Activated CD8-positive, alpha-beta memory T cell treated with anti-CD3 and anti-CD28 coated beads for 24 hours (primary cell): Measurements from ENCODE around the gene UBAC2.
"Not testable (repeated sequence)": the region's sequence is repeated elsewhere in the genome, so short reads cannot be mapped to it uniquely, and the experiment has no call there.

ENCODE experiments used
- DNase-seq: peaks from one replicate; pipeline ENCODE4 v3.0.0-alpha.2; 2020

UBAC2 gene

DNA sequence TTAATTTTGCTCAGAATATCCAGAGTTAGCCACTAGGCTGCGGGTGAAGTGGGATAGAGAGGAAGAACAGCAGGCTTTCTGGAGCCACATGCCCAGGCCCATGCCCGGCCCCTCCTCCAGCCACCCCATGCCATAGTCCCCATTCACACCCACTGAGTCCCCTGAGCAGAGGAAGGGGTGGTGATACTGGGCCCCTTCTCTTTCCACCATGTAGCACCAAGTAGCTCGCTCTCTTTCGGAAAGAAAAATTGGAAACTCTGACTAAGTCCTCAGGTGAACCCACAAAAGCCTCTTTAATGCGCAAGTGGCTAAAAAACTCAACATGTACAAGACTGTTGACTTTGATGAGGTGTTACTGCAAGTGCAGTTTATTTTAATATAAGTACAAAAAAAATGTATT, 183.3 kb downstream of the UBAC2 start:
- DNase-seq, result no peak

DNA sequence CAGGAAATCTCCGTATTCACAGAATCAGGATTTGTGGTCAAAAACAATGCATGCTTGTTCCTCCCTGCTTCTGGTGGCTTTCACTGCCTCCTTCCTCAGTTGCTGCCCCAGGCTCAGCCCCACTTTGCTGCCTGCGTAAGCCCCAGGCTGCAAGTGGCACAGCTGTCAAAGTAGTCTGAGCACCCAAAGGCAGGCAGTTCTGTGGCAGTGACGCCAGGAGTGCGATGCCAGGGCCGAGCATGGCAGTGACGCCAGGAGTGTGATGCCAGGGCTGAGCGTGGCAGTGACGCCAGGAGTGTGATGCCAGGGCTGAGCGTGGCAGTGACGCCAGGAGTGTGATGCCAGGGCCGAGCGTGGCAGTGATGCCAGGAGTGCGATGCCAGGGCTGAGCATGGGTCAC, 183.8 kb downstream of the UBAC2 start:
- DNase-seq, result peak; percentile 69

DNA sequence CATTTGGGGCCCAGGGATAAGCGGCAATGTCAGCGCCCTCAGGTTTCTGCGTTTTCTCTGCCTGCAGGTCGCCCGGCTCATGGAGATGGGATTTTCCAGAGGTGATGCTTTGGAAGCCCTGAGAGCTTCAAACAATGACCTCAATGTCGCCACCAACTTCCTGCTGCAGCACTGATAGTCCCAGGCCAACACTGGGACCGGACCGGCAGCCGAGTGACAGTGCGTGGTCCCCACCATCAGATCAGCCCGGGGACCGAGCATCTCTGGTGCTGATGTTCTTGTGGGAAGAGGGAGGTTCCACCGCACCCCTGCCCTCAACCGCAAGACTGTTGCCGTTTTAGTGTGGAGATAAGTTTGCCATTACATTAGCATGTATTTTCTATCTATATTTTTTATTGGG, 184.5 kb downstream of the UBAC2 start:
- DNase-seq, result peak; percentile 55

DNA sequence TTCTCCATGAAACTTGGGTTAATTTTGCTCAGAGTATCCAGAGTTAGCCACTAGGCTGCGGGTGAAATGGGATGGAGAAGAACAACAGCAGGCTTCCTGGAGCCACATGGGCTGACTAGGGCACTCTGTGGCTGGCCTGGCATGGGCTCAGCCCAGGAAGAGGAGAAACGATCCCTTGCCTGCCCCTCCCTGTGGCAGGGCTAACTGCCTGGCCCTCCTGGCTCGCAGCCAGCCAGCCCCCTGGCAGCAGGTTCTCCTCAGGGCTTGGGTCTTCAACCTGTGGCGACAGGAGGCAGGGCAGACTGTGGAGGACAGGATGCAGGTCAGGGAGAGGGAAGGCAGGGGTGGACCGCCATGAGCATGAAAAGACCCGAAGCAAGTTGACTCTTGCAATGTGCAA, 185.3 kb downstream of the UBAC2 start:
- peak; percentile 57 for DNase-seq

DNA sequence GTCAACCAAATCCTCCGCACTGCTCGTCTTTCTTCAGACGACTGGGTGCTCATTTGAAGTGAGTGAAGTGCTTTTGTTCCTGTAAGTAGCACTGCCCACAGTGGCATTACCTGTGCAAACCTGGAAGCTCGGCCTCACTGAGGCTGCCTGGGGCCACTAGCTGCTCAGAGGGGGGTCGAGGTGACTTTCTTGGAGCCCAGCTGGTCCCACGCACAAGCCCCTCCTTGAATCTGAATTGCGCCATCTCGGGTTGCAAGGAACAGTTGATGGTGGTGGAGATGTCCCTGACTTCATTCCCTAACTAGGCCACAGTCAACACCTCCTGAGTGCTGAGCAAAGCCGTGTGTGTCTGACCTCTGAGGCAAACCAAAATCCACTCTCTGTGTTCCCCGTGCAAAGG, 185.8 kb downstream of the UBAC2 start:
- DNase-seq, result no peak

DNA sequence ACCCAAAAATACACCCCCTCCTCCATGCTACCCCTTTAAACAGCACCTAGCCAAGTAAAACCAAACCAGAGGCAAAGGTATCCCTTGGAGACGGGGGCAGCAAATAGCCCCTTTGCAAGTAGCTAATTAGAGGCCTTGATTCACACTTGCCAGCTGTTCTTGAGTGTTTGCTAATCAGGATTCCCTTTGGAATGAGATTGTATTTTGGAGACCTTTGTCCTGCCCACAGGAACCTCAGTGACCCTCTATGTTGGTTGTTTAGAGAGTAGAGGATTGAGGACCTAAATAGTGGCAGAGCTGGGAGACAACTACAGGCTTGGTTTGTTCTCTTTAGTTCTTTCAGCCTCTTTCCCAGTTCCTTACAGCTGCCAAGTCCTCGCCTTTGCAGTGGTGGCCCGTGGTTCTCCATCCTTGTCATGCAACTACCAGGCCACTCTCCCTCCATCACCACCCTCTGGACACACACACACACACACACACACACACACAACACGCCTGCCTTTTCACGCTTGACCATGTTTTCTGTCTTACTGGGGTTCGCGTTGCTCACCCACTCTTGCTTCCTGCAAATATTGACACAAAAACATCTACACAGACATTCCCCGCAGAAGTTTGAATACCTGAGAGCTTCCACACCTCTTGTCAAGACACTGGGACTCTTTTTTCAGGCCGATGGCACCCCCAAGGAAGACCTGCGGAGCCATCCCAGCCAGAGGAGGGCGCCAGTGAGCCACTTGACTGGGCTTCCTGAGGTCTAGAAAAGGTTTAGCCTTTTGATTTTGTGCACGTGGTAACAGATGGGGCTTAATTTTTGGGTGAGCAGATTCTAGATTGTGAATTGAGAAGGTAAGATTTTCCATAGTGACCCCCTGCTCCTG, 186.5 kb downstream of the UBAC2 start:
- peak; percentile 96 for DNase-seq

DNA sequence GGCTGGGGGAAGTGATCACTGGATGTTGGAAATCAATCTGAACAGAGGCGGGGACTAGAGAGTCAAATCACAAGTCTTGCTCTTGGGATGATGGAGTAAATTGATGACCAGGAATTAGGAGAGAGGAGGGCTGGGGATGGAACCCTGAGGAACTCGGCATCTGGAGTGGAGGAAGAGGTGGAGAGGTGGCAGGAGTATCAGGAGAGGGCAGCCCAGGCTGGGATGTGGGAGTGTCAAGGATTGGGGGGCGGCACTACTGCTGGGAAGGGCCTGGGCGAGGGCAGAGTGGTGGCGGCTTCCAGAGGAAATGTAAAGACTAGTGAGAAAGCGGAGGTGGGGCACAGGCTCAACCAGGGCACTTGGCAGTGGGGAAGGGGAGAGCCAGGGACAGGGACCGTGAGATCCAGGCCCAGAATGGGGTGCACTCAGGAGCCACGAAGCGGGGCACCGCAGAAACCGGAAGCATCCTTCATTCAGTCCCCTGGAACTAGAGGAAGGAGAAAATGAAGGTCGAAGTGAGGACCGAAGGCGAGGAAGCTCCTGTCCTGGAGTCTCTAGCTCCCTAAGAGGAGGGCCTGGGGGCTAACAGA, 187.8 kb downstream of the UBAC2 start:
- DNase-seq, result peak; percentile 54

DNA sequence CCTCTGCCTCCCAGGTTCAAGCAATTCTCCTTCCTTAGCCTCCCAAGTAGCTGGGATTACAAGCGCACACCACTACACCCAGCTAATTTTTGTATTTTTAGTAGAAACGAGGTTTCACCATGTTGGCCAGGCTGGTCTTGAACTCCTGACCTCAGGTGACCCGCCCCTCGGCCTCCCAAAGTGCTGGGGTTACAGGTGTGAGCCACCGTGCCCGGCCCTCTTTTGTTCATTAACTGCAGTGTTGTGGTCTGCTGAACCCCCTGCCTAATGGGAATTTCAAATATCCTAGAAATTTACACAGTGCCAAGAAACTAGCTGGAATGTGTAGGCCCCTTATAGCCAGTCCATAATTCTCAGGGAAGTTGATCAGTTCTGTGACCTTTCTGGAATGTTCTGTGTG, 188.4 kb downstream of the UBAC2 start:
- DNase-seq, result peak; percentile 42

DNA sequence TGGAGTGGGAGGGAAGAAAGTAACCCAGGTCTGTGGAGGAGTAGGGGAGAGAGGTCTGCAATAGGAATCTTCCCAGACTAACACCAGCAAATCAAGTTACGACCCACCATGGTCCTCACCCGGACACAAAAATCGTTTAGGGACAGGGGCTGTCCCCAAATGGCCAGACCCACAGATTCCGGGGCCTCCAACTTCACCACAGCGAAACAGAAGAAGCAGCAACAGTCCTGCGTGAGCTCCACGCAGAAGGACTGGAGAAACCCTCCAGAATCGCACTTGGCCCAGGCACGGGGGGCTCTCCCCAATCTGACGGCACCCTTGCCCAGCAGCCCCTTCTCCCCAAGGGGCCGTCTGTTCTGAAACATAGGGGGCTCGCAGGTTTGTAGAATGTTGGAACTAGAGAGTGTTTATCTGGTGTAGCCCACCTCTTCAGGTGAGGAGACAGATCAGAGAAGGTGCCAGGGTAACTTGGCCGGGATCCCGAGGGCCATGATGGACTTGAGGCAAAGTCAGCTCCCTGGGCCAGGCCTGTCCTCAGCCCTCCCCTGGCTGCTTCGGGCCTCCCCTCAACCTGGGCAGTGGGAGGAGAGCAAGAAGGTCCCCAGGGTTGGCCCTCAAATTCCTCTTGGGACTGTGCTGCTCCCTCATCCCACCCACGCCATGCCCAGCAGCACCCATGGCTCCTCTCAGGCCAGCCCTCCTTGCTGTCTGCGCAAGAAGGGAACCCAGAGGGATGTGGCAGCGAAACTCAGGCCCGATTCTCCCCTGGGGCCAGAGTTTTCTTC, 189.1 kb downstream of the UBAC2 start:
- no peak for DNase-seq

DNA sequence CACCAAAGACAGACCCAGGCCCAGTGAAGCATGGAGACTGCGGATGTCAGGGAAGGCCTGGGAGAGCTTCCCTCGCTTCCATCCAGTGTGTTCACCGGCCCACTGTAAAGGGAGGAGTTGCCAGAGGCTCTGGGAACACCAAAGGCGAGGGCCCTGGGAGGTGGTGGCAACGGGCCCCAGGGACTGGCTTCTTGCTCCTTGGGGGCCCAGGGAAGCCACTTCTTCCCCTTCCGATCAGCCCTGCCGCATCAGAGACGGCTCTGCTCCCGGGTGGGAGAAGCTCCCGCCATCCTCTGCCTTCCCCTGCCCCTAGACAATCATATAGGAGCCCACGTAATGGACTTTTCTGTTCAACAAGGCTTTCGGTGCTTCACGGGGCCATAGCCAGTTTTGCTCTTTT, 189.9 kb downstream of the UBAC2 start:
- DNase-seq, result peak; percentile 50

DNA sequence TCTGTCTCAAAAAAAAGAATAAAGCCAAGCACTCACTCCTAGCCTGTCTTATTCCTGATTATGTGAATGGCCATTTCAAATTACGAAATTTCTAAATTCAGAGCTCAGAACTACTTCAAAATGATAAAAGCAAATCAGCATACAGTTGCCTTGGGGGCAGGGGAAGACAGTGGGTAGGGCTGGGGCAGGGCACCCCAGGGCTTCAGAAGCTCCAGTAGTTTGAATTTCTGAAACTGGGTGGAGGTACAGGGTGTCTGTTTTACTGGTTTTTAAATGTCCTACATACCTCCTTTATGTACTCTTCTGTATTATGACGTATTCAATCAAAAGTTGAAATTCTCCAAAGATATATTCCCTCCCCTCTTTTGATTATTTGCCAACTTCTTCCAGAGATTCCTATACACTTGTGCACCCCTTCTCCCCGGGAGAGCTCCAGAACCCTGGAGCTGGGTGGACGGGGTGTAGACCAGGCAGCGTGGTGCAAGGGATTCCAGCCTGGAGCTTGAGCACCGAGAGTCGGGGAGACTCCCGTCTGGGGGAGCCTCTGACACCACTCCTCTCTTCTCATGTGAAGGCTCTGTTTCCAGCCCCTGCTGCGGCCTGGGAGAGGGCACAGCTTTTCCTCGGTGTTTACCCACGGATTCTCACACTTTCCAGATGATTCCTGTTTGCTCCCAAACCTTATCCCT, 191.3 kb downstream of the UBAC2 start:
- peak; percentile 45 for DNase-seq

DNA sequence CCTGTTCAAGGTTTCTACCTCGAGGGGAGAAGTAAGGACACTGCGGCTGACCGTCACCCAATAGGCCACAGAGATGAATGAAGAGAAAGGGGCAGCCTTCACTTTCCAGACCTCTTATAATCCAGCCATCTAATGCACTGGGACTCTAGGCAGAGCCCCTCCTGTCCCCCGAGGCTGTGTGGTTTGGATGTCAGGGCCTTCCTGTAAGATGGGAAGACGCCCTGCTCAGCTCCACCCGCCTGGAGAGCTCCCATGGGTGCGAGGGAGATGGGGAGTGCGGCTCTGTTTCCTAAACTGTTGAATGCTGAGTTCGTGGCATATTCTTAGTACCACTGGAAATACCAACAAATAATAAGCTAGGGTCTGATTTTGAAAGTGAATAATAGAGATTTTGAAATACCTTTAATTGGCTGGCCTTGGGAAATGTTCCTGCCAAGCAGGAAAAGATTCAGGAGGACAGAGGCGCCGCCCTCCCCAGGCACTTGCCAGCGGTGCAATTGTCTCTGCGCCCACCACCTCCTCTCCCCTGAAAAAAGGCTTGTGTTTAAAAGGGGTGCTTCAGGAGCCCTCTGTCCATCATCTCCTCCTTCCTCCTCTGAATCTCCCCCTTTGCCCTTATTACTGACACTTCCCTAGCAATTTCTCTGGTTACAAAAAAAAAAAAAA, 191.9 kb downstream of the UBAC2 start:
- peak; percentile 30 for DNase-seq

DNA sequence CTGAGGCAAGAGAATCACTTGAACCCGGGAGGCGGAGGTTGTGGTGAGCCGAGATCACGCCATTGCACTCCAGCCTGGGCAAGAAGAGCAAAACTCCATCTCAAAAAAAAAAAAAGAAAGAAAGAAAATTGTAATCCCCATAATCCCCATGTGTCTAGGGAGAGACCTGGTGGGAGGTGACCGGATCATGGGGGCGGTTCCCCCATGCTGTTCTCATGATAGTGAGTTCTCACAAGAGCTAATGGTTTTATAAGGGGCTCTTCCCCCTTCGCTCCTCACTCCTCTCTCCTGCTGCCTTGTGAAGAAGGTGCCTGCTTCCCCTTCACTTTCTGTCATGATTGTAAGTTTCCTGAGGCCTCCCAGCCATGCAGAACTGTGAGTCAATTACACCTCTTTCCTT, 192.7 kb downstream of the UBAC2 start:
- not testable (repeated sequence) for DNase-seq

DNA sequence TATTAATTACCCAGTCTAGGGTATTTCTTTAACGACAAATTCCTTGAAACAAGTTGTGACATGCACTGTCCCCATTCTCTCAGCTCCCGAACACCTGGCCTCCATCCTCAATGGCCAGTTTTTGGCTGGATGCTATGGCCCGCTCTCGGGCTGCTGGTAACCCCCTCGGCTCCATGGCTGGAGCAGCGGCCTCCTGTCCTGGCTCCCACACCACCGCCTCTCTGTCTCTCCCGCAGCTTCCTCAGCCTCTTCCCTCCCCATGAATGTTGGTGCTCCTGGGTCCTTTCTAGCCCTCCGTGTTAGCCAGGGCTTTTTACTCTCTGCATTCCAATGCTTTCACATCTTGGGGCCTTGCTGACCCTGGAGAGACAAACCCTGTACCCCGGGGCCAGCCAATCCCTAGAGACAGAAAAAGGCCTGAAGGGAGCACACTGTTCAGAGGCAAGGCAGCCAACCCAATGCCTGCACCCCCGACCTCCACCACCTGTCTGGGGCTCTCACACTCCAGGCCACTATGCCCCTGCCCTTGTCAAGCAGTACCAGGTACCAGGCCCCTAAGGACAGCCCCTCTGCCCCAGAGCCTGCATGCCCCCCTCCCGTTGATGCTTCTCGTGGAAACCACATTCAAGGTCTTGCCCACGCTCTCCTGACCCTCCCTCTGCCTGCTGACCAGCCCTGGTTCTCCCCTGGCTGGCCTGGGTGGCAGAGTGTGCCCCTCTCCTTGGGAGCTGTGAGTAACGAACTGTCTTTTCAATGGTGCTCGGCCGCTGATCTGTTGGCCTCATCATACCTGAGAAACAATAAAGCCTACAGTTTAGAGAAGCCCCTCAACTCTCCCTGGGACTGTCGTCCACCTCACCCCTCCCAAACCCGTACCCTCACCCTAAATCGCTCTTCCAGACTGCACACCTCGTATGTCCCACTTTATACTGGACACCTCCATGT, 193.4 kb downstream of the UBAC2 start:
- DNase-seq, result peak; percentile 50

DNA sequence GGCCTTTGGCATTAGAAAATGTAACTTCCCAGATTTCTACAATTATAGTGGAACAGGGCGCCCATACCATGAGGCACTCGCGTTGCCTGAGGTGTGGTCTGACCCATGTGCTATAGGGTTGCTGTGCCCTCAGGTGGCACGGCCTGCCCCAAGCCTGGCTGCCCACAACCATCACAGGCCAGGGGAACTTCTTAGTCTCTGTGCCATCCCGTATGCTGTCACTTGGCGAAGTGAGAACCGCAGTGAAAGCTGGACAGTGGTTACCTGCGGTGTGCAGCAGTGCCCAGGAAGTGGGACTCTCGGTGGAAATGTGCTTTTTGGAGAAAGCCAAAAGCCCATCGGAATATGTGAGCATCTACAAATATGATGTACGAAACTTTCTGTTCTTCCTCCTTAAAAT, 194.8 kb downstream of the UBAC2 start:
- no peak for DNase-seq

DNA sequence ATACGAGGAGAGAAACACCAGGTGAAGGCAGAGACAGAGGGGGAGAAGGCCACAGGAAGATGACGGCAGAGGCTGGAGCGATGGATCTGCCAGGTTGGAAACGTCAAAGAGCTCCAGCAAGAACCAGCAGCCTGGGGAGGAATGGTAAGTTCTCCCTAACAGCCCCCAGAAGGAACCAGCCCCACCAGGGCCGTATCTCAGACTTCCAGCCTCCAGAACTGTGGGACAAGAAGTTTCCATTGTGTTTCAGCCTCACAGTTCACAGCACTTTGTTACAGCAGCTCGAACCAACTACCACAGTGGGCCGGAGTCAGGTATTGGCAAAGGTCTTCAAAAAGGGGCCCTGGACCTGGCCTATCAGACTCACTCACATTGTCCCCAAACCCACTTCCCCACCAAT, 195.8 kb downstream of the UBAC2 start:
- no peak for DNase-seq

DNA sequence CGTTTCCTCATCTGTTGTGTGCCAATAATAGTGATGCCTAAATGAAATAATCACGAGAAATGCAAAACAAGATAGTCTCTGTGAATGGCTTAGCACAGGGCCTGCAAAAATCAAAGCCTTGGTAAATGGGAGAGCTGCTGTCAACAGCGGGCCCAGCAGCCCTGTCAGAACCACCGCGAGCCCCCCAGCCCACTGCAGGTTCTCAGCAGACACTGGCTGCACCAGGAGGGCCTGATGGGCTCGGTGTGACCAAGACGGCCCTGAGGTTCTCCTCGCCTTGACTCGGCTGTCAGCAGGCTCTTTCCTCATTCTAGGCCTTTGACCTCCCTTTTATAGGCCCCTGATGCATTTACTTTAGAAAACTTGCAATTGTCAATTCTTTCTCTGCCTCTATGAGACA, 197.4 kb downstream of the UBAC2 start:
- no peak for DNase-seq

DNA sequence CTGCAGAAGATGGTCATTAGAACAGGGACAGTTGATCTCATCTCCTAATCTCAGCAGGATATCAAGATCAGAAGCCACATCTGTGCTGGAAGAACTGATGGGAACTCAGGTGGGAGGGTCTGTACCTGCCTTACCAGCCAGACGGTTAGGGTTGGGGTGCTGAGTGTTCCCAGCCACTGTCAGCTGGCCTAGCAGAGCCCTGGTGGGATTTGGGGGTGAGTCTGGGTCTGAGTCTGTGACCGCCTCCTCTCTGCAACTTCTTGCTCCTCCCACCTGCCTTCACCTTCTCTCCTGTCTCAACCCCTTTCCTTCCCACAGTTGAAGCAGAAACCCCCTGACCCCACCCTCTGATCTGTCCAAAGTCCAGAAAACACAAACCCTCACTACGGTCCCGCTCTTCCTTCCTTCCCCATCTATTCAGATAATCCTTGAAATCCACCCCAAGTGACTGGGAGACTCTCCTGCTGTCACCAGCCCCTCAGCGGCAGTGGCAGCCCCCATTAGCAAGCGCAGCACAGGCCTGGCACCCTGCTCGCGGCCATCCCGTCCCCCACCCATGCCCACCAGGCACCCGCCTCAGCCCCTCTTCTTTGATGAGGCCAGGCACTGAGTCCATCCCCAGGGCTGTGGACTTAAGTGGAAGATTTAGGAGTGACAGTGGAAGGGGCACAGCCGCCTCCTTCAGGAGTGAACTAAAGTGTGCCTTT, 198.4 kb downstream of the UBAC2 start:
- no peak for DNase-seq

DNA sequence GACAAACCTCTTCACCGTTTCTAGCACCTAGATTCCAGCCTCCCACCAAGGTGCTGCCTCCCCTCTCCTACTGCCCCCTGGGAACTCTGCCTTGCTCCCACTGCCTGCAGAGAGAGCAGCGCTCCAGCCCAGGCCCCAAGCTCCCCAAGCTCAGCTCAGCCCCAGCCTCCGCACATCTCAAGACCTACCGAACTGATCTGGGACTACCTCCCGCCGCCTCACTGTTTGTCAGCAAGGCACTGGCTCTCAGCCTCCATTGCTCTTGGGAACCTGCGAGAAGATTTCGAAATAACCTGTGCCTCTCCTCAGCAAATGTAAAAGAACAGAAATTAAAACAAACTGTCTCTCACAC, 198.9 kb downstream of the UBAC2 start:
- DNase-seq, result no peak

DNA sequence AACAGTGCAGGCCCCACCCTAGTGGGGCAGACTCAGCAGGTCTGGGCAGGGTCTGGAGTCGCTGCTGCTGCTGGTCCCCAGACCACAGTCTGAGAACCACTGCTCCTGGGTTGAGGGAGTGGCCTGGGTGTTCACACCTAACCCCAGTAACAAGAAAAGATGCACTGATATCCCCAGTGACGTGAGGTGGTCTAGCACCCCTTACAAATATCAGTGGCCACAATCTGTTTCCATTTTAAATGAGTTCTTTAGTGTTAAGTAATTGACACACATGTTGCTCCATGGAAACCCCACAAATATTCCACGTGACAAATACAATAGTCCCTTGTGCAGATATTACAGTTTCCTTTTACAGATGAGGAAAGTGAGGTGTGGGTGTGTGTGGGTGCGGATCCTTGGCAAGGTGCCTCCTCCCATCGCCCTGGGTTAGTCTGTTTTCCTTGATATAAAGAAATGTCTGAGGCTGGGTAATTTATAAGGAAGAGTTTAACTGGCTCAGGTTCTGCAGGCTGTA, 202.9 kb downstream of the UBAC2 start:
- DNase-seq, result no peak
